ENCODE measurements around the gene RUBCNL.
"Not testable (repeated sequence)": the region's sequence is repeated elsewhere in the genome, so short reads cannot be mapped to it uniquely, and the experiment has no call there.

The RUBCNL gene, protein sequence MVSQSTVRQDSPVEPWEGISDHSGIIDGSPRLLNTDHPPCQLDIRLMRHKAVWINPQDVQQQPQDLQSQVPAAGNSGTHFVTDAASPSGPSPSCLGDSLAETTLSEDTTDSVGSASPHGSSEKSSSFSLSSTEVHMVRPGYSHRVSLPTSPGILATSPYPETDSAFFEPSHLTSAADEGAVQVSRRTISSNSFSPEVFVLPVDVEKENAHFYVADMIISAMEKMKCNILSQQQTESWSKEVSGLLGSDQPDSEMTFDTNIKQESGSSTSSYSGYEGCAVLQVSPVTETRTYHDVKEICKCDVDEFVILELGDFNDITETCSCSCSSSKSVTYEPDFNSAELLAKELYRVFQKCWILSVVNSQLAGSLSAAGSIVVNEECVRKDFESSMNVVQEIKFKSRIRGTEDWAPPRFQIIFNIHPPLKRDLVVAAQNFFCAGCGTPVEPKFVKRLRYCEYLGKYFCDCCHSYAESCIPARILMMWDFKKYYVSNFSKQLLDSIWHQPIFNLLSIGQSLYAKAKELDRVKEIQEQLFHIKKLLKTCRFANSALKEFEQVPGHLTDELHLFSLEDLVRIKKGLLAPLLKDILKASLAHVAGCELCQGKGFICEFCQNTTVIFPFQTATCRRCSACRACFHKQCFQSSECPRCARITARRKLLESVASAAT

GRCh38 chr13:46387064-46387851 is at the start of gene RUBCNL:
TSS of gene RUBCNL (minus strand) at chr13:46387252. CDS start at chr13:46372475, 14,777 bp downstream.
- Histone ChIP-seq H3K36me3 (ENCODE audit: insufficient read depth, low read length) (peaks cover 28% of the 10 kb centered on the region), H3K4me3 (peak within 1 kb of the TSS; percentile 90), H3K27ac (peak within 1 kb of the TSS; percentile 92), H3K9me3 (ENCODE audit: low read depth, low read length) (no peaks in the 10 kb centered on the region), H3K9ac (ENCODE audit: insufficient read length) (peak within 1 kb of the TSS; percentile 86)
- TF ChIP-seq FOXP2 (optimal IDR thresholded peaks at IDR 0.05; ENCODE audit: control extremely low read depth, extremely low read length, insufficient read depth) (peak; percentile 18), EZH2 (IDR thresholded peaks at IDR 0.05) (no peak), POLR2AphosphoS5 (IDR thresholded peaks at IDR 0.05; ENCODE audit: borderline replicate concordance, low read depth, low read length) (no peak)
- no peak for DNase-seq (ENCODE audit: low read depth, low spot score)

DNA sequence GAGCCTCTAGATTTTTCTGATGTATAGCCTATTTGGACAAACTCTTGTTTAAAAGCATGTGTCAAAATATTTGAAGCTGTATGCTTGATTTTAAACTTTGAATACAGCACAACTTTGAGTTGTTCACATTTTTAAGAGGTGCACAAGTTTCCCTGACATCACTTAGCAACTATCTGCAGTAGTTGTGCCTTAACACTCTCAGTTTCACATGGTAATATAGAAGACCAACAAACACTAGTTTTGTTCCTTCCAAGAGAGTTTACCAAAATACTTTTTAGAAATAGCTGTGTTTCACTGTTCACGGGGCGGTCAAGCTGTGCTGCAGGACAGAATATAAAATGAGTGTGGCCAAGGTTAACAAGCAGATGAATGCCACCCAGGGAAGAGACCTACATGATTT is 42.5 kb upstream of the RUBCNL start:
- not testable (repeated sequence) for H3K36me3 ChIP-seq (ENCODE audit: insufficient read depth, low read length); H3K9ac ChIP-seq (ENCODE audit: insufficient read length); H3K4me3 ChIP-seq; H3K27ac ChIP-seq; H3K9me3 ChIP-seq (ENCODE audit: low read depth, low read length); DNase-seq (ENCODE audit: low read depth, low spot score)

- TF ChIP-seq FOXP2 (optimal IDR thresholded peaks at IDR 0.05; ENCODE audit: control extremely low read depth, extremely low read length, insufficient read depth) (no peak), EZH2 (IDR thresholded peaks at IDR 0.05) (no peak), POLR2AphosphoS5 (IDR thresholded peaks at IDR 0.05; ENCODE audit: borderline replicate concordance, low read depth, low read length) (no peak)
- Histone ChIP-seq H3K9ac (ENCODE audit: insufficient read length) (no peak overlapping the region), H3K4me3 (no peak overlapping the region), H3K36me3 (ENCODE audit: insufficient read depth, low read length) (no peaks in the 10 kb centered on the region), H3K9me3 (ENCODE audit: low read depth, low read length) (no peaks in the 10 kb centered on the region), H3K27ac (peak overlapping the region; percentile 57; the same call in 1 of the 2 replicates)
- no peak for DNase-seq (ENCODE audit: low read depth, low spot score)
These were observed 18.4 kb upstream of the RUBCNL start for GRCh38 chr13:46405457-46405856.

- H3K9me3 ChIP-seq (ENCODE audit: low read depth, low read length), result no peaks in the 10 kb centered on the region
- H3K9ac ChIP-seq (ENCODE audit: insufficient read length), result no peak overlapping the region
- peak overlapping the region; percentile 57 for H3K27ac ChIP-seq
- peak overlapping the region; percentile 20 for H3K4me3 ChIP-seq
- H3K36me3 ChIP-seq (ENCODE audit: insufficient read depth, low read length), result no peaks in the 10 kb centered on the region
- no peak for TF ChIP-seq FOXP2 (optimal IDR thresholded peaks at IDR 0.05; ENCODE audit: control extremely low read depth, extremely low read length, insufficient read depth)
- TF ChIP-seq POLR2AphosphoS5 (IDR thresholded peaks at IDR 0.05; ENCODE audit: borderline replicate concordance, low read depth, low read length), result no peak
- no peak for TF ChIP-seq EZH2 (IDR thresholded peaks at IDR 0.05)
- no peak for DNase-seq (ENCODE audit: low read depth, low spot score)
These were observed 17.7 kb upstream of the RUBCNL start for GRCh38 chr13:46404733-46405100.

GRCh38 chr13:46403851-46404732 is 17.0 kb upstream of the RUBCNL start:
- DNase-seq (ENCODE audit: low read depth, low spot score), result no peak
- H3K27ac ChIP-seq, result peak overlapping the region; percentile 57
- no peaks in the 10 kb centered on the region for H3K9me3 ChIP-seq (ENCODE audit: low read depth, low read length)
- no peaks in the 10 kb centered on the region for H3K36me3 ChIP-seq (ENCODE audit: insufficient read depth, low read length)
- no peak for TF ChIP-seq FOXP2 (optimal IDR thresholded peaks at IDR 0.05; ENCODE audit: control extremely low read depth, extremely low read length, insufficient read depth)
- TF ChIP-seq EZH2 (IDR thresholded peaks at IDR 0.05), result no peak
- TF ChIP-seq POLR2AphosphoS5 (IDR thresholded peaks at IDR 0.05; ENCODE audit: borderline replicate concordance, low read depth, low read length), result no peak
- H3K9ac ChIP-seq (ENCODE audit: insufficient read length), result no peak overlapping the region
- peak overlapping the region; percentile 20 for H3K4me3 ChIP-seq

- TF ChIP-seq POLR2AphosphoS5 (IDR thresholded peaks at IDR 0.05; ENCODE audit: borderline replicate concordance, low read depth, low read length) (no peak), FOXP2 (optimal IDR thresholded peaks at IDR 0.05; ENCODE audit: control extremely low read depth, extremely low read length, insufficient read depth) (no peak), EZH2 (IDR thresholded peaks at IDR 0.05) (no peak)
- no peak for DNase-seq (ENCODE audit: low read depth, low spot score)
- Histone ChIP-seq H3K9me3 (ENCODE audit: low read depth, low read length) (no peaks in the 10 kb centered on the region), H3K4me3 (no peak overlapping the region), H3K27ac (no peak overlapping the region), H3K9ac (ENCODE audit: insufficient read length) (no peak overlapping the region), H3K36me3 (ENCODE audit: insufficient read depth, low read length) (no peaks in the 10 kb centered on the region)
These were observed 15.1 kb upstream of the RUBCNL start for GRCh38 chr13:46402178-46402577.

DNA sequence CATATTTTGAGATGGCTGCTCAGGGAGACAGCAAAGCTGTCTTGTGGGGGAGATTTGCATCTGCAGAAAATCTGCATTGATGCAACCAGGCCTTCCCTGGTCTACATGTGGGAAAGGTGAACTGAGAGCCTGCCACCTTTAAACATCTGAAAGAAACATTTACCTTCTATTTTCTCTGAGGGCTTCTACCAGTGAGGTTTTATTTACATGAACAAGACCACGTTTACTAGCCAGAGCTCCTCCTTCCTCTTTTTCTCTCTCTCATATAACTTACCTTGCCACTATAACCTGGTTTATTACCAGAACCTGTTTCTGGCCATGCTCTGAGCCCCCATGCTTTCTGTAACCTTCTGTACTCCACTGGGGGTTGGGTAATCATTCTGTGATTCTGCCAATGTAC is 14.4 kb upstream of the RUBCNL start:
- no peak for DNase-seq (ENCODE audit: low read depth, low spot score)
- Histone ChIP-seq H3K4me3 (no peak overlapping the region), H3K9ac (ENCODE audit: insufficient read length) (no peak overlapping the region), H3K27ac (no peak overlapping the region), H3K36me3 (ENCODE audit: insufficient read depth, low read length) (no peaks in the 10 kb centered on the region), H3K9me3 (ENCODE audit: low read depth, low read length) (no peaks in the 10 kb centered on the region)
- TF ChIP-seq EZH2 (IDR thresholded peaks at IDR 0.05) (no peak), POLR2AphosphoS5 (IDR thresholded peaks at IDR 0.05; ENCODE audit: borderline replicate concordance, low read depth, low read length) (no peak), FOXP2 (optimal IDR thresholded peaks at IDR 0.05; ENCODE audit: control extremely low read depth, extremely low read length, insufficient read depth) (no peak)
